Activated CD8-positive, alpha-beta memory T cell treated with anti-CD3 and anti-CD28 coated beads, Interleukin-2, amount 50 U/mL, for 24 hours (primary cell): ENCODE measurements around the gene CTNNA2.

Experiments used
- DNase-seq: peaks from one replicate; pipeline ENCODE4 v3.0.0-alpha.2; 2020; ENCODE audit errors: extremely low read depth

Gene CTNNA2

GRCh38 chr2:80547344-80547743, 1034.5 kb downstream of the CTNNA2 start:
- no peak for DNase-seq

DNA sequence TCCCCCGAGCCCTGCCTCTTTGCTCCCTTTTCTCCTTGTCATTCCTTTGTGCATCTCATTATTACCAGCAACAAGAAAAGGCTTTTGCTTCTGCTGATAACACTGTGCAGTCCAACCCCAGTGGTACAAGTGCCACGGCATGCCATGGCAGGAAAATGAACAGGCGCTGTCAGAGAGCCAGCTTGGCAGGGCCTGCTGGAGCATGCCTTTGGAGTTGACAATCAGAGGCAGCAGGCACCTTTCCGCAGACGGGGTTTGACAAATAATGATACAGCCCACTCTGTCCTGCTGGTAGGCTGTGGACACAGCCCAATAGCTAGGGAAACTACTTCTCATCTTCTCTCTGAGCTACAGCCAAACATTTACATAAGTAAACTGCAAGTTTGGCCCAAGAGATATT, 1035.6 kb downstream of the CTNNA2 start:
- DNase-seq, result no peak

GRCh38 chr2:80549901-80550300, 1037.0 kb downstream of the CTNNA2 start:
- no peak for DNase-seq

DNA sequence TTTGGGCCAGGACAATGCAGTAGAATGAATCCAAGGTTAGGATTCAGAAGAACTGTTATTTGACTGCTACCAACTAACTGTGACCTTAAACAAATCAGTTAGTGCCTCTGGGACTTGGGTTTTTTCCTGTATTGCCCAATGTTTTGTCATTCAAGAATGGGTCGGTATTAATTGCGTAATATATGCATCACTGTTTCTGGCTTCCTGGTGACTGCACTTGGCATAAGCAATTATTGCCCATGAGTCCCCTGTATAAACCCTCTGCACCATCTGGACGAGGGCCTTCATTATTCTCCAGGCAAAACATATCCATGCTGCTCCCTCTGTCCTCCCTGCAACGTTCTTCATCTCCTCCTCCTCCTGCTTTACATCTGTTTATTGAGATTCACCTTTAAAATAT, 1047.5 kb downstream of the CTNNA2 start:
- no peak for DNase-seq

DNA sequence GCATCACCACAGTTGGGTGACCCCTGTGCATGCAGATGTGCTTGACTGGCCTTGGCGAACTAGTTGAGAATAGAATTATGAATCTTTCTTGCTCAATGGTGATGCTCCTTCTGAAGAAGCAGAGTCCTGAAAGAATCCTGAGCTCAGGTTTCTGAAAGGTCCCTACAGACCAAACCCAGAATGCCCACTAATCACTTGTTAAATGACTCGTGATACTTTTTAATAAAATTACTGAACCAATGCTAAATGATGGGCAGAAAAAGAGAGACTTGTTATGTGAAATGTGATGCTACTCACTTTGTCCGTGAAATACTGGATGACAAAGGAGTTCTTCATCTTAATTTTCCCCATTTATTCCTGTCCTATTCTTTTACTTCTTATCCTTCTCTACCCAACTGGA, 1055.2 kb downstream of the CTNNA2 start:
- no peak for DNase-seq

GRCh38 chr2:80573167-80573566, 1060.3 kb downstream of the CTNNA2 start:
- no peak for DNase-seq

GRCh38 chr2:80573950-80574349, 1061.1 kb downstream of the CTNNA2 start:
- no peak for DNase-seq

- DNase-seq, result no peak
These were observed 1066.9 kb downstream of the CTNNA2 start for GRCh38 chr2:80579756-80580155.

DNA sequence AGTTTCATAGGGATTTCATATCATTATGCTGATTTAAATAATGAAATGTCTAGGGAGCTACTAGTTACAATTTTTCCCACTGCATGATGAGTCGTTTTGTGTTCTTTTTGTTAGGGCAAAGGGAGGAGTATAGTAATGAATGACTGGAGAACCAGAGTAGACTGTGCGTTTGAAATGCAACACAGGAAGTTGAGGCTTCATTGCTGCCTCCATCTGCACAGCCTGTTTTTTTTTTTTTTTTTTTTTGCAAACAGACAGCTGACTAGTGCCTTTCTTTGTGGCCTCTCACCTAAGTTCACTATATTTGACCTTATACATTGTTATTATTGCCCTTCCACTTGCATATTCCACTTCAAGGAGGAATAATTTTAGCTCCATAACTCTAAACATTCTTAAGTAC, 1078.4 kb downstream of the CTNNA2 start:
- no peak for DNase-seq

- DNase-seq, result no peak
These were observed 1079.3 kb downstream of the CTNNA2 start for GRCh38 chr2:80592106-80592505.

DNA sequence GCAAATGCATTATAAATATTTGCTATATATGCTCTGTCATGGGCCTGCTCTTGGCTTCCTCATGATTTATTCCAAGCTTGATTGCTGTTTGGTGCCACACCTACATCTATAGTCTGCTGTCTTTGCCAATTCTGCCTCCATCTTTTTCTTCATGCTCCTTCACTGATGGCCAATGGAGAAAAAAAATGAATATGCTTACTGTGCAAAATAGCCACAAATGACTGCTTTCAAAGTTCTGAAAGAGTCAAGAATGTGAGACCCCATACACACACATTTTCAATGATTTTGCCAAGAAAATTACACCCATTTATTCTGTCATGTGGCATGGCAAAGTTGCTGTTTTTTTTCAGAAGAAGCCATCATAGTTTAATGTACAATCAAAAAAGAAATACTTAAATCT, 1097.3 kb downstream of the CTNNA2 start:
- DNase-seq, result no peak

- DNase-seq, result no peak
These were observed 1108.8 kb downstream of the CTNNA2 start for GRCh38 chr2:80621656-80622055.

GRCh38 chr2:80624062-80624461, 1111.2 kb downstream of the CTNNA2 start:
- DNase-seq, result no peak

- no peak for DNase-seq
These were observed 1121.7 kb downstream of the CTNNA2 start for GRCh38 chr2:80634590-80634989.

DNA sequence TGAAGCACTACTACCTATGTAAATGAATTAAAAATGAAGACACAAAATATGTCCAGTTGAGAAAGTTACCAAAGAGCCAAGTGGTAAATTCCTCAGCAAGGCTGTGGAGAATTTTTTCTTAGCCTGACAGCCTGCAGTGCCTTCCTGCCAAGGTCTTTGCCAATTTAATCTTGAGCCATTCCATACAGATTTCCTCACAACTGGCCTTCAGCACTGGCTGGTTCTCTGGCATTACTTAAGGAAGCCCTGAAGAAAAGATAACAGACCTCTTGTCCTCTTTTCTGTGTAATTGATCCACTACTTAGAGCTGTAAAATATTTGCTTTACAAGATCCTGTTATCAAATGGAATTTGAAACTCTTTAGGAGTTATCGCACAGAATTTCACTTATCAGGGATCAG, 1125.9 kb downstream of the CTNNA2 start:
- DNase-seq, result no peak

- no peak for DNase-seq
These were observed 1129.6 kb downstream of the CTNNA2 start for GRCh38 chr2:80642465-80642864.

GRCh38 chr2:80643598-80643997, 1130.7 kb downstream of the CTNNA2 start:
- DNase-seq, result no peak

GRCh38 chr2:80651435-80651834, 1138.6 kb downstream of the CTNNA2 start:
- no peak for DNase-seq

GRCh38 chr2:80655265-80655664, 1142.4 kb downstream of the CTNNA2 start:
- DNase-seq, result no peak

- no peak for DNase-seq
These were observed 1157.9 kb downstream of the CTNNA2 start for GRCh38 chr2:80670763-80671162.

GRCh38 chr2:80687524-80687923, 1174.7 kb downstream of the CTNNA2 start:
- no peak for DNase-seq

DNA sequence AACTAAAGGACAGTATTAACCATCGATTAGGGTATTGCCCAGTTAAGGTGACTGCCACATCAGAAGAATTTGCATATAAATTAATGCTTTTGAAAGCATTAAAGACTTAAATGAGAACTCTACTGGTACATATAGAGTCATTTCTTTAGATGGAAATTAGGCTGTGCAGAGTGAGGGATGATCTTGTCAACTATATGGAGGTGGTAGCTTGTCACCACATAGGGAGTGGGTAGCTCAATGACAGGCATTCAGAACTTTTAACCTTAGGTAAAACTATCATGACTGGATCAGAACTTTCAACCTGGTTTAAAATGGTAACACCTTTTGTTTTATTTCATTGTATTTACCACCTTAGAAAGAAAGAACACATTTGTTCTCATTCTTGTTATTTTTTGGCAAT, 1176.3 kb downstream of the CTNNA2 start:
- DNase-seq, result no peak
